HCT116 (cell line): ENCODE data around the gene ACADSB. TPM values are rescaled to one million over a fixed set of nuclear protein-coding genes. Genes with fewer than 3 reads are reported as not detected.

Experiments
- ATAC-seq: fragments of 200-7000 bp; cut with Tn5 transposase; 2 replicates; pipeline ENCODE4 v1.9.1; 2020; ENCODE audit warnings: mild to moderate bottlenecking, moderate library complexity
- BruUV-seq: library from RNA; stranded (reverse); fragments of 400-500 nt; replicated peaks from 2 replicates; lab custom pipeline; 2021; lab: Mats Ljungman, UMichigan
- CTCF ChIA-PET: fragments of 300-600 bp; sonication (Branson Sonifier 250); formaldehyde crosslinking; loops from one replicate; lab custom pipeline; 2021; ENCODE audit warnings: antibody characterized with exemption; lab: Charles Lee
- POLR2A ChIA-PET: fragments of 300-600, 350-600 bp; sonication (Branson Sonifier 250); formaldehyde crosslinking; loops from one replicate; lab custom pipeline; 2021; ENCODE audit warnings: antibody characterized with exemption; lab: Charles Lee
- RAD21 ChIA-PET, 2 experiments: fragments of 300-600 bp; sonication (Branson Sonifier 250); formaldehyde crosslinking; loops; one replicate each; lab custom pipeline; 2023; ENCODE audit warnings: low total read pairs in 2 of 2; ENCODE audit not compliant: uncharacterized antibody in 2 of 2, unreplicated experiment in 2 of 2, low non-redundant PET in 1 of 2; lab: Charles Lee
- DNase-seq: peaks from one replicate; pipeline ENCODE4 v3.0.0-alpha.2; 2010; ENCODE audit warnings: low read depth, low spot score
- H2AFZ ChIP-seq: fragments of 200-600 bp; shearing (Covaris generic), sonication (generic); 2 replicates; pipeline ENCODE4 v1.6.1; 2017; ENCODE audit warnings: low read depth, mixed run types, mixed read lengths, antibody characterized with exemption, low read length; ENCODE audit not compliant: poor library complexity, severe bottlenecking
- H3K27ac ChIP-seq: 2 replicates; pipeline ENCODE4 v1.5.1; 2012; ENCODE audit warnings: low read depth, low read length
- H3K27me3 ChIP-seq: fragments of 200-600 bp; sonication (generic); 2 replicates; pipeline ENCODE4 v1.6.1; 2016; ENCODE audit warnings: mixed run types, low read length, mixed read lengths; ENCODE audit not compliant: insufficient read depth
- H3K36me3 ChIP-seq, 2 experiments: fragments of 200-500 bp in 1 of 2; fragments of 200-600 bp in 1 of 2; sonication (Bioruptor generic) in 1 of 2; sonication (generic) in 1 of 2; 2 replicates each; pipeline versions ENCODE4 v1.5.1 to v1.6.1; 2014 to 2016; ENCODE audit warnings: low read length in 2 of 2, inconsistent platforms in 1 of 2, mixed read lengths in 1 of 2, mixed run types in 1 of 2; ENCODE audit not compliant: insufficient read depth in 2 of 2, control insufficient read depth in 1 of 2
- H3K4me1 ChIP-seq, 2 experiments: fragments of 200-600 bp in 1 of 2; sonication (generic) in 1 of 2; 2 replicates each; pipeline versions ENCODE4 v1.5.1 to v1.6.1; 2012 to 2017; ENCODE audit warnings: low read length in 2 of 2, inconsistent platforms in 1 of 2, mild to moderate bottlenecking in 1 of 2, mixed read lengths in 1 of 2, mixed run types in 1 of 2, moderate library complexity in 1 of 2; ENCODE audit not compliant: insufficient read depth in 2 of 2, control insufficient read depth in 1 of 2
- H3K4me2 ChIP-seq: fragments of 200-600 bp; sonication (generic); 2 replicates; pipeline ENCODE4 v1.6.1; 2017; ENCODE audit warnings: mixed run types, low read length, mixed read lengths
- H3K4me3 ChIP-seq, 2 experiments: fragments of 200-600 bp in 1 of 2; sonication (generic) in 1 of 2; replicated peaks in 1 of 2; 2 replicates each; pipeline ENCODE4 v1.5.1; 2011 to 2016; ENCODE audit warnings: low read length in 2 of 2, control low read depth in 1 of 2, low read depth in 1 of 2, mild to moderate bottlenecking in 1 of 2, mixed read lengths in 1 of 2, mixed run types in 1 of 2
- H3K79me2 ChIP-seq: fragments of 200-600 bp; sonication (generic); 2 replicates; pipeline ENCODE4 v1.6.1; 2017; ENCODE audit warnings: mild to moderate bottlenecking, mixed run types, low read length, moderate library complexity, mixed read lengths; ENCODE audit not compliant: insufficient read depth
- H3K9ac ChIP-seq: fragments of 200-600 bp; sonication (generic); 2 replicates; pipeline ENCODE4 v1.6.1; 2016; ENCODE audit warnings: low read length, mixed read lengths
- H3K9me2 ChIP-seq: fragments of 200-600 bp; sonication (generic), shearing (Covaris generic); 2 replicates; pipeline ENCODE4 v1.6.1; 2017; ENCODE audit warnings: mixed run types, mild to moderate bottlenecking, moderate library complexity; ENCODE audit not compliant: insufficient read depth
- H3K9me3 ChIP-seq, 2 experiments: fragments of 200-500 bp in 1 of 2; fragments of 200-600 bp in 1 of 2; sonication (Bioruptor generic) in 1 of 2; sonication (generic) in 1 of 2; 2 replicates each; pipeline ENCODE4 v1.6.1; 2014 to 2017; ENCODE audit warnings: low read length in 2 of 2, mixed read lengths in 2 of 2, inconsistent platforms in 1 of 2, low read depth in 1 of 2, mild to moderate bottlenecking in 1 of 2, mixed run types in 1 of 2, moderate library complexity in 1 of 2; ENCODE audit not compliant: control insufficient read depth in 1 of 2, insufficient read depth in 1 of 2
- H4K20me1 ChIP-seq: fragments of 200-600 bp; sonication (generic), shearing (Covaris generic); 2 replicates; pipeline ENCODE4 v1.6.1; 2017; ENCODE audit warnings: mixed run types, mild to moderate bottlenecking, moderate library complexity; ENCODE audit not compliant: insufficient read depth
- CEBPB ChIP-seq: IDR thresholded peaks from 2 replicates; pipeline ENCODE4 v1.6.1; 2012; ENCODE audit warnings: low read depth
- EGR1 ChIP-seq: IDR thresholded peaks from 2 replicates; pipeline ENCODE4 v1.6.1; 2012; ENCODE audit warnings: low read depth
- ELF1 ChIP-seq: IDR thresholded peaks from 2 replicates; pipeline ENCODE4 v1.6.1; 2012; ENCODE audit warnings: low read depth, borderline replicate concordance
- EZH2 ChIP-seq: fragments of 200-600 bp; sonication (generic); IDR thresholded peaks from 2 replicates; pipeline ENCODE4 v1.6.1; 2017; ENCODE audit warnings: antibody characterized with exemption, mixed run types
- EZH2phosphoT487 ChIP-seq: fragments of 200-600 bp; IDR thresholded peaks from 2 replicates; pipeline ENCODE4 v1.6.1; 2018; ENCODE audit warnings: antibody characterized with exemption, borderline replicate concordance
- FOSL1 ChIP-seq: IDR thresholded peaks from 2 replicates; pipeline ENCODE4 v1.6.1; 2012; ENCODE audit warnings: low read depth
- POLR2AphosphoS5 ChIP-seq: IDR thresholded peaks from 2 replicates; pipeline ENCODE4 v1.6.1; 2011; ENCODE audit warnings: mild to moderate bottlenecking, low read depth, low read length, moderate library complexity
- RAD21 ChIP-seq: IDR thresholded peaks from 2 replicates; pipeline ENCODE4 v1.6.1; 2012; ENCODE audit warnings: low read depth, mild to moderate bottlenecking
- SP1 ChIP-seq: IDR thresholded peaks from 2 replicates; pipeline ENCODE4 v1.6.1; 2012; ENCODE audit warnings: low read depth
- SRF ChIP-seq: IDR thresholded peaks from 2 replicates; pipeline ENCODE4 v1.6.1; 2012; ENCODE audit warnings: low read depth
- YY1 ChIP-seq: IDR thresholded peaks from 2 replicates; pipeline ENCODE4 v1.6.1; 2011; ENCODE audit warnings: low read length, low read depth, moderate library complexity, mild to moderate bottlenecking; ENCODE audit not compliant: insufficient replicate concordance; ENCODE audit errors: extremely low read depth
- ZFX ChIP-seq: fragments of 450-650 bp; IDR thresholded peaks from 2 replicates; pipeline ENCODE4 v1.6.1; 2017
- ZNF274 ChIP-seq: fragments of 200-500 bp; sonication (Bioruptor generic); IDR thresholded peaks from 2 replicates; pipeline ENCODE4 v1.6.1; 2014; ENCODE audit warnings: mild to moderate bottlenecking, low read depth, low read length, inconsistent platforms
- intact Hi-C: fragments of 100-400 bp; cut with micrococcal nuclease; formaldehyde crosslinking; loops from 2 replicates; pipeline ENCODE4 v1.10.0; 2022
- total RNA-seq: library from RNA; stranded (reverse); gene quantifications from one replicate; pipeline ENCODE4 v1.2.1, GENCODE V29; 2021; ENCODE audit not compliant: unreplicated experiment
- TF ChIP-seq, protein P1 (sequence below): IDR thresholded peaks from 2 replicates; pipeline ENCODE4 v1.6.1; 2011; ENCODE audit warnings: mild to moderate bottlenecking, low read length, moderate library complexity; ENCODE audit not compliant: insufficient replicate concordance; ENCODE audit errors: extremely low read depth
- TF ChIP-seq, protein P2 (sequence below), 3 experiments: fragments of 200-600 bp in 1 of 3; sonication (generic) in 1 of 3; IDR thresholded peaks in 2 of 3; conservative IDR thresholded peaks in 1 of 3; 2 replicates each; pipeline ENCODE4 v1.5.1; 2012 to 2017; ENCODE audit warnings: low read depth in 2 of 3, low read length in 2 of 3, antibody characterized with exemption in 1 of 3, borderline replicate concordance in 1 of 3, control low read depth in 1 of 3, mild to moderate bottlenecking in 1 of 3, mixed read lengths in 1 of 3, mixed run types in 1 of 3, moderate library complexity in 1 of 3; ENCODE audit not compliant: insufficient read depth in 1 of 3
- TF ChIP-seq, protein P3 (sequence below): IDR thresholded peaks from 2 replicates; pipeline ENCODE4 v1.6.1; 2012
- TF ChIP-seq, protein P4 (sequence below): IDR thresholded peaks from 2 replicates; pipeline ENCODE4 v1.6.1; 2012

ACADSB gene
- total RNA-seq, 1 experiment from 2014 or later, result 33.3 TPM

DNA sequence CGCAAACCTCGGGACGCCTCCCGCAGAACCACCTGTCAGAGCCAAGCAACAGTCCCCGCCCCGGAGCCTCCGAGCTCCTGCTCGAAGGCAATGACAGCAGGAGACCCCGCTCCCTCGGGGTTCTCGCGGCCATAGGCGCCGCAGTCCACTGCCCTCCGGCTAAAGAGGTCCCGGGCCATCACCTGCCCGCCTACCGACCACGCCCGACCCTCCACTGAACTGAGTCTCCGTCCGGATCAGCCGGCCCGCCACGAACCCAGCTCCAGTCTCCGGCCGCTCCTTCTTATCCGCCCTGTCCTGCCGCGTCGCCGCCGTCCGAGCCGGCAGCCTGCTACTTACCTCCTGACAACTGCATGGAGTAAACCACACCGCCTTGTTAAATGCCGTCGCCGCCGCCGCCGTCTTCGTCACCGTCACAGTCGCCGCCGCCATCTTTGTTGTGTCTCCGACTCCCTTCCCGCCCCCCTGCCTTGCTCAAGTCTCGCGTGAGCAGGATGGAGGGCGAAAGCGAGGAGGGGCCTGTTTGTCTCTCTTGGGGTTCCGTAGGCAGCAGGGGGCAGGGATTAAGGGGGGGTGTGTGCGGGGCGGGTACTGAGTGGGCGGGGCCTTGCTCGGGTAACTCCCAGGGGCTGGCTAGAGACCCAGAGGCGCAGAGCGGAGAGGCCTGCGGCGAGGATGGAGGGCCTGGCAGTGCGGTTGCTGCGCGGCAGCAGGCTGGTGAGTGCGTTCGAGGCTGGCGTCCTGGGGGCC, at the start of gene ACADSB, which contains the start of gene IKZF5 (continued):
- TF ChIP-seq FOSL1, result no peak
- TF ChIP-seq YY1, result peak; percentile 100
- no peak for TF ChIP-seq ZNF274
- no peak for TF ChIP-seq EZH2
- peak; percentile 81 for TF ChIP-seq EGR1
- no peak; the same call in 1 of the 2 replicates for TF ChIP-seq SRF
- no peak; the same call in 1 of the 2 replicates for TF ChIP-seq ELF1
- TF ChIP-seq, all 23 proteins: peak for 10

DNA sequence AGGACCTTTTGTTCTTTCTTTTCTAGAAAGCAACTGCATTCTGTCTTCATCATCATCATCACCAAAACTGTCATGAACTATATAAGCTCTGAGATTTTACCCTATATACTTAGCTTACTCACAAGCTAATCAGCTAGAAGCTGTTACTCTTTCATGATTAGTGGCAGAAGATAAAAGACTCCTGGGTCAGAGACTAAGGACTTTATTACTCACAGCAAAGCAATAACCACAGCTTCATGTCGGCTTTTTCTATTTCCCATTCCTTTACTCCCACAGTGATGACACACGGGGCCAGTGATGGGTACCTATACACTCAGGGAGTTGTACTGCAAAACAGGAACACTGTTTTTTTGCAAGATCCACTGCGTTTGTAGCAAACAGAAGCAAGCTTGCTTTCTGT, 46.4 kb upstream of the ACADSB start:
- Histone ChIP-seq H3K27ac (no peak overlapping the region), H3K4me3 (no peak overlapping the region), H3K4me1 (no peaks in the 10 kb centered on the region), H3K9me2 (no peaks in the 10 kb centered on the region), H3K9ac (no peak overlapping the region), H4K20me1 (no peaks in the 10 kb centered on the region), H2AFZ (no peak overlapping the region), H3K79me2 (no peaks in the 10 kb centered on the region), H3K9me3 (no peaks in the 10 kb centered on the region), H3K27me3 (no peaks in the 10 kb centered on the region), H3K4me2 (no peak overlapping the region), H3K36me3 (no peaks in the 10 kb centered on the region)
- ChIA-PET CTCF (no interaction called here), POLR2A (no interaction called here), RAD21 (no interaction called here)
- intact Hi-C loops, result no loop called here
- TF ChIP-seq, protein P1, sequence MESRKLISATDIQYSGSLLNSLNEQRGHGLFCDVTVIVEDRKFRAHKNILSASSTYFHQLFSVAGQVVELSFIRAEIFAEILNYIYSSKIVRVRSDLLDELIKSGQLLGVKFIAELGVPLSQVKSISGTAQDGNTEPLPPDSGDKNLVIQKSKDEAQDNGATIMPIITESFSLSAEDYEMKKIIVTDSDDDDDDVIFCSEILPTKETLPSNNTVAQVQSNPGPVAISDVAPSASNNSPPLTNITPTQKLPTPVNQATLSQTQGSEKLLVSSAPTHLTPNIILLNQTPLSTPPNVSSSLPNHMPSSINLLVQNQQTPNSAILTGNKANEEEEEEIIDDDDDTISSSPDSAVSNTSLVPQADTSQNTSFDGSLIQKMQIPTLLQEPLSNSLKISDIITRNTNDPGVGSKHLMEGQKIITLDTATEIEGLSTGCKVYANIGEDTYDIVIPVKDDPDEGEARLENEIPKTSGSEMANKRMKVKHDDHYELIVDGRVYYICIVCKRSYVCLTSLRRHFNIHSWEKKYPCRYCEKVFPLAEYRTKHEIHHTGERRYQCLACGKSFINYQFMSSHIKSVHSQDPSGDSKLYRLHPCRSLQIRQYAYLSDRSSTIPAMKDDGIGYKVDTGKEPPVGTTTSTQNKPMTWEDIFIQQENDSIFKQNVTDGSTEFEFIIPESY, result no peak
- TF ChIP-seq SP1, result no peak
- TF ChIP-seq, protein P2, sequence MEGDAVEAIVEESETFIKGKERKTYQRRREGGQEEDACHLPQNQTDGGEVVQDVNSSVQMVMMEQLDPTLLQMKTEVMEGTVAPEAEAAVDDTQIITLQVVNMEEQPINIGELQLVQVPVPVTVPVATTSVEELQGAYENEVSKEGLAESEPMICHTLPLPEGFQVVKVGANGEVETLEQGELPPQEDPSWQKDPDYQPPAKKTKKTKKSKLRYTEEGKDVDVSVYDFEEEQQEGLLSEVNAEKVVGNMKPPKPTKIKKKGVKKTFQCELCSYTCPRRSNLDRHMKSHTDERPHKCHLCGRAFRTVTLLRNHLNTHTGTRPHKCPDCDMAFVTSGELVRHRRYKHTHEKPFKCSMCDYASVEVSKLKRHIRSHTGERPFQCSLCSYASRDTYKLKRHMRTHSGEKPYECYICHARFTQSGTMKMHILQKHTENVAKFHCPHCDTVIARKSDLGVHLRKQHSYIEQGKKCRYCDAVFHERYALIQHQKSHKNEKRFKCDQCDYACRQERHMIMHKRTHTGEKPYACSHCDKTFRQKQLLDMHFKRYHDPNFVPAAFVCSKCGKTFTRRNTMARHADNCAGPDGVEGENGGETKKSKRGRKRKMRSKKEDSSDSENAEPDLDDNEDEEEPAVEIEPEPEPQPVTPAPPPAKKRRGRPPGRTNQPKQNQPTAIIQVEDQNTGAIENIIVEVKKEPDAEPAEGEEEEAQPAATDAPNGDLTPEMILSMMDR (IDR thresholded peaks at IDR 0.05 in 2 of 3, conservative IDR thresholded peaks at IDR 0.05 in 1 of 3; ENCODE audit: borderline replicate concordance in 1 of 3, insufficient read depth in 1 of 3, low read depth in 2 of 3, low read length in 2 of 3), result no peak
- no peak for TF ChIP-seq CEBPB
- TF ChIP-seq, protein P3, sequence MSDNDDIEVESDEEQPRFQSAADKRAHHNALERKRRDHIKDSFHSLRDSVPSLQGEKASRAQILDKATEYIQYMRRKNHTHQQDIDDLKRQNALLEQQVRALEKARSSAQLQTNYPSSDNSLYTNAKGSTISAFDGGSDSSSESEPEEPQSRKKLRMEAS, result no peak
- no peak for TF ChIP-seq FOSL1
- TF ChIP-seq SRF, result no peak
- no peak for TF ChIP-seq EZH2
- TF ChIP-seq POLR2AphosphoS5, result no peak
- TF ChIP-seq EZH2phosphoT487, result no peak
- no peak for TF ChIP-seq RAD21
- TF ChIP-seq, protein P4, sequence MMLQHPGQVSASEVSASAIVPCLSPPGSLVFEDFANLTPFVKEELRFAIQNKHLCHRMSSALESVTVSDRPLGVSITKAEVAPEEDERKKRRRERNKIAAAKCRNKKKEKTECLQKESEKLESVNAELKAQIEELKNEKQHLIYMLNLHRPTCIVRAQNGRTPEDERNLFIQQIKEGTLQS, result no peak
- TF ChIP-seq ZFX, result no peak
- BruUV-seq, result no TSS peak
- DNase-seq (no peak), ATAC-seq (no peak)
